Daoy (cell line): ENCODE measurements around the gene CLEC4D. TPM values are rescaled to one million over a fixed set of nuclear protein-coding genes. Genes with fewer than 3 reads are reported as not detected.
"Not testable (repeated sequence)": the region's sequence is repeated elsewhere in the genome, so short reads cannot be mapped to it uniquely, and the experiment has no call there.

Experiments used
- DNase-seq: peaks from one replicate; pipeline ENCODE4 v3.0.0-alpha.2; 2015; ENCODE audit warnings: low read depth
- total RNA-seq: library from RNA; depleted of rRNA; stranded (reverse); fragments of >200 nt; shearing (Covaris generic); gene quantifications from 2 replicates; pipeline ENCODE4 v1.2.3, GENCODE V29; 2014; rRNA removed

CLEC4D gene
- total RNA-seq, result not detected in 2 replicates

- no peak for DNase-seq
Measured at GRCh38 chr12:8513256-8513655, at the start of gene CLEC4D. TSS of gene CLEC4D (plus strand) at chr12:8513503. CDS start at chr12:8513733, 230 bp downstream.

GRCh38 chr12:8465301-8465996 lies 47.9 kb upstream of the CLEC4D start:
- no peak for DNase-seq

- DNase-seq, result no peak
Measured at GRCh38 chr12:8466241-8466640, 47.1 kb upstream of the CLEC4D start.

- DNase-seq, result no peak
Measured at GRCh38 chr12:8471090-8471489, 42.2 kb upstream of the CLEC4D start.

- DNase-seq, result no peak
Measured at GRCh38 chr12:8475508-8476203, 37.6 kb upstream of the CLEC4D start.

GRCh38 chr12:8482571-8483061 lies 30.7 kb upstream of the CLEC4D start:
- DNase-seq, result no peak

GRCh38 chr12:8483079-8483478 lies 30.2 kb upstream of the CLEC4D start:
- no peak for DNase-seq

GRCh38 chr12:8491646-8492530 lies 21.4 kb upstream of the CLEC4D start:
- DNase-seq, result no peak

GRCh38 chr12:8493084-8493483 lies 20.2 kb upstream of the CLEC4D start:
- no peak for DNase-seq

- not testable (repeated sequence) for DNase-seq
Measured at GRCh38 chr12:8495671-8496070, 17.6 kb upstream of the CLEC4D start.

GRCh38 chr12:8496074-8496473 lies 17.2 kb upstream of the CLEC4D start:
- not testable (repeated sequence) for DNase-seq

- DNase-seq, result no peak
Measured at GRCh38 chr12:8499616-8500015, 13.7 kb upstream of the CLEC4D start.

GRCh38 chr12:8501720-8502119 lies 11.6 kb upstream of the CLEC4D start:
- DNase-seq, result no peak

- DNase-seq, result no peak
Measured at GRCh38 chr12:8504351-8504750, 9.0 kb upstream of the CLEC4D start.

- DNase-seq, result no peak
Measured at GRCh38 chr12:8507596-8507995, 5.7 kb upstream of the CLEC4D start.

GRCh38 chr12:8508223-8508622 lies 5.1 kb upstream of the CLEC4D start:
- no peak for DNase-seq

GRCh38 chr12:8508910-8509841 lies 4.1 kb upstream of the CLEC4D start:
- no peak for DNase-seq

- DNase-seq, result no peak
Measured at GRCh38 chr12:8517971-8518370, 4.7 kb downstream of the CLEC4D start.

- no peak for DNase-seq
Measured at GRCh38 chr12:8519171-8519570, 5.9 kb downstream of the CLEC4D start.

- DNase-seq, result no peak
Measured at GRCh38 chr12:8527250-8528130, 14.2 kb downstream of the CLEC4D start.
